Measurements from ENCODE around the gene IGLL5.

DNA sequence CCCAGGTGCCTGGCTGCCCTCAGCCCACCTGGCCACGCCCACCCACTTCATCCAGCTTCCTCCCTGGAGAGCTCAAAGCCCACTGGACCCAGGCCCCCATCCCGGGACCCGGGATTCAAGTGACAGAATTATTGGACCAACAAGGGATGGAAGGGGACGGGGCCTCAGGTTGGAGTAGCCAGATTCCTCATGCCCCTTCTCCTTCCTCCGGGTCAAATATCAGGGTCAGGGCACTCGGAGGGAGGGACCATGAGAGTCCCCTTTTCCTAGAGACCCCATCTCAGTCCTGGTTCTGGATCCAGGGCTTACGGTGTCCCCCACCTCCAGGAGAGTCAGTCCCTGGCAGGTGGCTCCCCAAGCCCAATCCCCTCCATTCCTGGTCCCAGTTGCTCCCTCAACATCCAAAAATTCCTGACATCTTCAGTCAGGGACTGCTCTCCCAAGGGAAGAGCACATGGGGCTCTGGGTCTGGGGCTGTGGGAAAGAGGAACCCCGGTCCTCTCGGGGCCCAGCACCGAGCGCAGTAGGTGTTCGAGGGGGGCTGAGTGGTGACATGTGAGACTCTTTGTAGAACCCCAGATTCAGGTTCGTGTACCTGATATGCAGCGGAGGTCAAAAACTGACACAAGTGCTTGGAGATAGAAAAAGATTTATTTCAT, 37.7 kb downstream of the IGLL5 start:
- no peak for TF ChIP-seq POLR2A (IDR thresholded peaks at IDR 0.05)
- TF ChIP-seq, protein P1, sequence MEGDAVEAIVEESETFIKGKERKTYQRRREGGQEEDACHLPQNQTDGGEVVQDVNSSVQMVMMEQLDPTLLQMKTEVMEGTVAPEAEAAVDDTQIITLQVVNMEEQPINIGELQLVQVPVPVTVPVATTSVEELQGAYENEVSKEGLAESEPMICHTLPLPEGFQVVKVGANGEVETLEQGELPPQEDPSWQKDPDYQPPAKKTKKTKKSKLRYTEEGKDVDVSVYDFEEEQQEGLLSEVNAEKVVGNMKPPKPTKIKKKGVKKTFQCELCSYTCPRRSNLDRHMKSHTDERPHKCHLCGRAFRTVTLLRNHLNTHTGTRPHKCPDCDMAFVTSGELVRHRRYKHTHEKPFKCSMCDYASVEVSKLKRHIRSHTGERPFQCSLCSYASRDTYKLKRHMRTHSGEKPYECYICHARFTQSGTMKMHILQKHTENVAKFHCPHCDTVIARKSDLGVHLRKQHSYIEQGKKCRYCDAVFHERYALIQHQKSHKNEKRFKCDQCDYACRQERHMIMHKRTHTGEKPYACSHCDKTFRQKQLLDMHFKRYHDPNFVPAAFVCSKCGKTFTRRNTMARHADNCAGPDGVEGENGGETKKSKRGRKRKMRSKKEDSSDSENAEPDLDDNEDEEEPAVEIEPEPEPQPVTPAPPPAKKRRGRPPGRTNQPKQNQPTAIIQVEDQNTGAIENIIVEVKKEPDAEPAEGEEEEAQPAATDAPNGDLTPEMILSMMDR (IDR thresholded peaks at IDR 0.05), result no peak
